A204.1 (cell line): Measurements from ENCODE around the gene FBXW7.
"Not testable (repeated sequence)": the region's sequence is repeated elsewhere in the genome, so short reads cannot be mapped to it uniquely, and the experiment has no call there.

Source experiments
- FAIRE-seq: peaks from 2 replicates; lab custom pipeline; 2012; peaks lifted over from hg19 to GRCh38; lab: Jason Lieb, UNC

FBXW7 gene

DNA sequence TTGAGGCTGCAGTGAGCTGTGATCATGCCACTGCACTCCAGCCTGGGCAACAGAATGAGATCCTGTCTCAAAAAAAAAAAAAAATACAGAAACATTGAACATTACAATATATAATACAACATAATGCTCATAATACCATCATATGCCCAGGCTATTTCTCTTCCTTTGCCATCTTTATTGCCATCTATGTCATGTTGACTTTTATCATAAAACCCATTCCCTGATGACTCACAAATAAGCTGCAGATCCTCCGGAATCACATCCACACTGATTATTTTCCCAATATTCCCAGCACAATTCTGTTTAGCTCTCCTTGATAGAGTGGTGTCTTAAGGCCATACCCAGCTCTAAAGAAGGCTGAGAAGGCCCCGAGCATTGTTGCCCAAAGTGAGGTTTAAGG is 9.2 kb upstream of the FBXW7 start:
- no peak for FAIRE-seq

DNA sequence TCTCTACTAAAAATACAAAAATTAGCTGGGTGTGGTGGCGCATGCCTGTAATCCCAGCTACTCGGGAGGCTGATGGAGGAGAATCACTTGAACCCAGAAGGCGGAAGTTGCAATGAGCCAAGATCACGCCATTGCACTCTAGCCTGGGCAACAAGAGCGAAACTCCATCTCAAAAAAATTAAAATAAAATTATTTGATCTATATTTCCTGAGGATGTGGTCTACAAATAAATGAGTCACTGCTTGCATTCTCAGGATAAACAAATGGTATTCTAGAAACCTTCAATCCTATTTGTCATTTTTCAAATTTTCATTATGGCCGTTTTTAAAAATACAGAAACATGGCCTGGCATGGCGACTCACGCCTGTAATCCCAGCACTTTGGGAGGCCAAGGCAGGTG is 8.6 kb upstream of the FBXW7 start:
- FAIRE-seq: not testable (repeated sequence)

DNA sequence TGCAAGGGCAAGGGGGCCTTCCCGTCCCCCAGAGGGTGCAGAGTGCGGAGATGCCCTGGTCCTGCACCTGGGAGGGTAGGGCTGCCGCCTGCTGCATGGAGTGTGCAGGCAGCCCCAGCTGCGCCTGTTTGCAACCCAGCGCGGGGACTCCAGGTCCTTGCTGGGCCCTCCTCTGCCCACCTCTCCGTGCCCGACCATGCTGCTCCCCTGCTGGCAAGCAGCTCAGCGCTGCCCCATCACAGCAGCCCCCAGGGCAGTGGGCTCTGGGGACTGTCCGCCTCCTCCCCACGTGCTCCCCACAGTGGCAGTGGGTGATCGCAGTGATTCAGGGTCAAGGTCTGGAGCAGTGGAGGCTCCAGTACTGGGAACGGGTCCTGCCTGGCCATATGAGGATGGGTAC is 5.0 kb upstream of the FBXW7 start:
- FAIRE-seq: no peak

DNA sequence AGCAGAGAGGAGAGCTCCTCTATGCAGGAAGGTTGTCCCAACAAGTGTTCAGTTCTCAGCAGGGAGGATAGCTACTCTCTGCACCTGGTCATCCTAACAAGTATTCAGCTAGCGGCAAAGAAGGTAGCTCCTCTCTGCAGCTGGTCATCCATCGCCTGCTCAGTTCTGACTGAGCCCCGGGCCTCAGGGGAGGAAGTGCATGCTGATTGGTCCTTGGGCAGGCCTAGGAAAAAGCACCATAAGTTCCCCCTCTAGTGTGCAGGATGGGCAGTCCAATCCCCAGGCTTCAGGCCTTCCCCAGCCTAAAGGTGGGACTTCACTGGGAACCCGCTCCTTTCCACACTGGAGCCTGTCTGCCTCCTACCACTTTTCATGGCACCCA is 4.4 kb upstream of the FBXW7 start:
- FAIRE-seq: no peak

DNA sequence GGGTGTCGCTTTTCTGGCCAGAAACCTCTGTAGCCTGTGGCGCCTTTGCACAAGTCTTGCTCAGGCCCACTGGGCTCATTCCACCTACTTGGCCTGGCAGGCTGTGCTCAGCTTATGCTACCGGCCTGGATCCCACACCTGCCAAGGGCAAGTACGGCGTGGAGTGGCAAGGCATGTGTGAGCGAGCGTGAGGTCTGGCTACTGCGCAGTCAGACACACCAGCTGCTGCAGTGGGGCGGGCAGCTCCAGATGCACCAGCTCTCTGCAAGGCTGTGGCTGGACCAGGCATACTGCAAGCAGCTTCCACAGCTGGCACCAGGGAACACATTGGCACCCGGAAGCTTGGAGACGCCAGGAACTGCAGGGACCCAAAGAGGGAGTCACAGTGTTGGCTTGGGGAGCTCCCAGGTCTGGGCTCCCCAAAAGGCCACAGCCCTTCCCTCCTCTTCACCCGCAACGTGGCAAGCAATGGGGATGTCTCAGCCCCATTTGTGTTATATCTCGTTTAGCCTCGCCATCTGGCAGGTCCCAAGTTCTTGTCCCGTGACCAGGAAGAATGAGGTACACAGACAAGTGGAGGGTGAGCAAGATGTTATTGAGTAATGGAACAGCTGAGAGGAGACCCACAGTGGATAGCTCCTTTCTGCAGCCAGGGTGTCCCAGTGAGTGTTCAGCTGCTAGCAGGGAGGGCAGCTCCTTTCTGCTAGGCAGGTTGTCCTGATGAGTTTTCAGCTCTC is 3.8 kb upstream of the FBXW7 start:
- FAIRE-seq: no peak

DNA sequence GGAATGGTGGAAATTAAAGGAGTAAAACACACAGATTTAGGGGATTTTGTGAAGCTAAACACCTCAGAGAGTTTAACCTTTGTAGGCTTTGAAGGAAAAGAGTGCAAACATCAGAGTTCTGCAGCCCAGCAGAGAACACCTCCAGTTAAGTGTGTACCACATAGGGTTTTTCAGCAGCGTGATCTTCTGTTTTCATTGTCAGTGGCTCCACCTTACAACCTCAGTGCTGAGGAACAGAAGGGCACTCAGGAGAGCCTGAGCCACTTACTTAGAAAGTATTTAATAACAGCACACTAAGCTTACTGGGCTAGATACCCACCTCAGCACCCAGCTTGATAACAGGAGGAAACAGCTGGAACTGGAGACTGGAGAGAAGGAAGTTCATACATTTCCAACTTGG is 2.0 kb upstream of the FBXW7 start:
- FAIRE-seq: no peak

DNA sequence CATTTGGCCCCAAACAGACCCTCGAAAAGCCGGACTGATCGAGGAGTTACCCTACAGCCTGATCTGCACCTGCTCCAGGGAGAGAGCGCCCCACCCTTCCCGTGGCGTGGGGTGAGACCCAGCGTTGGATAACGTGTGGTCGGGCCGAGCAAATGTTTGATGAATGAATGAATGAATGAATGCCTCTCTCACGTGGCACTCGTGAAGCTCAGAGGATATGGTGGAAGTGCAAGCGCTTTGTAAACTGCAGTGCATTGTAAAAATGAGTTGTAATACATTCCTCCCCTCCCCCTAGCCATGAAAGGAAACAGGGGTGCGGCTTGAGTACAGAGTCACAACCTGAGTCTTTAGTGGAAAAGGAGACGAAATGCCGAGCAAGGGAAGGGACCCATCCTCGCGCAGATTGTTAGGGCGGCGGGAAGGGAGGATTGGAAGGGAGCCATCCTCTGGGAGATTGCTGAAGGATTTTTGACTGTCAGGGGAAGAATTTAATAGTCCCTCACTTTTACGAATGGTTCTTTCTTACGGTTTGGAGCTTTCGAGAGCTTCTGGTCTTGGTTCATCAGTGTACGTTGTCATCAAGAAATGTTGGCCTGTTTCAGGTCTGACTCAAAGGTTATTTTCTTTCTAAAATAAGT is 772 bp upstream of the FBXW7 start:
- FAIRE-seq: no peak

DNA sequence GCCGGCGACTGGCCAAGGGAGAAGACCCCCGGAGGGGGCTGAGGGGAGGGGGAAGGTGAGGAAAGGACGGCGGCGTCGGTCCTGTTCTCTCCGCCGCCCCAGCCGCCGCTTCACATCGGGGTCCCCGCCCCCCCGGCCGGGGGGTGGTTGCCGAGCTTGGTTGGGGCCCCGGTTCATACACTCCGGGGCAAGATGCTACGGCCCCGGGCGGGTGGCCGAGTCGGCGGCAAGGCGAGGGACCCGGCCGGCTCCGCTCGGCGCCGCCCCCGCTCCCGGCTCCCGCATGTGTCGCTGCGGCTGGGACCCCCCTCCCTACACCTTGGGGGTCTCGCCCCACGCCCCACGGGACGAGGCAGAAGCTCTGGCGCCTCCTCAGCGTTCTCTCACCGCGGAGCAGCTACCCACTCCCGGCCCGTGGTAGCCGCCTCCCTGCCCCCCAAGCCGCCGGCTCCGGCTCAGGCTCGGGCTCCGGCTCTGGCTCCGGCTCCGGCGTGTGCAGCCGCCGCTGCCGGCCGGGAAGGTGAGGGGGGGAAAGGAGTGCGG is 461 bp downstream of the FBXW7 start:
- no peak for FAIRE-seq

DNA sequence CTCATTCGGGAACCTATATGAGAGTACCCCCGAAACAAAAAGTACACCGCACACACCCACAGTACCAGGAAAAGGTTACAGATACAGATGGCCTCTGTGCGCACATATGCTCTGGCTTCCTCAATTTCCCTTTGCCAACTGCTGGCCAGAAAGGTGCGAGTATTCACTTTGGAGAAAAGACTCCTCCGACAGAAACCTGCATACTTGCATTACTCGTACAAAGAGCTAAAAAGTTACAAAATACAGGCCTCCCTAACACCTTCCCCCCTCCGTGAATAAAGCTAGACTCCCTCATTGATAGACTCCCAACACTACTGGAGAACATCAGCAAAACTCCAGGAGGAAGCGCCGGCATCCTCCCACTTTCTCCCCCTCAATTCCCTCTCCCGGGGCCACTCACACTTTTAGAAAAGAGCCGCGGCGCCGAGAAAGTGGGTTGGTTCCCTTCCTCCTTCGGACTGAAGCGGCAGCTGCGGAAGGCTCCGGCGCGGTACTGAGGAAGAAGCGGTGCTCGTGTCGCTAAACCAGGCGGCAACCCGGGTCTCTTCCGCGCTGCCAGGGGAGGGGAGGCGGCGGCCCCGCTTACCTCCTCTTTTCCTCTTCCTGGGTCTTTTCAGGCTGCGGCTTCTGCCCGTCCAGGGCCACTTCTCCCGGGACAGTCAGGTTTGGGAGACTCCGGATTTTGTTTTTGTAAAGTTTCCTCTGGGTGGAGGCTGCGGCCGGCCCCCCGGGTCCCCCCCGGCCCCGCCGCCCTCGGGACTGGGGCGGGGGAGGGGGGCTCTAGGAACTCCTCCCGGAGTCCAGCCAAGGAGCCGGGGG is 1.1 kb downstream of the FBXW7 start:
- FAIRE-seq: no peak

DNA sequence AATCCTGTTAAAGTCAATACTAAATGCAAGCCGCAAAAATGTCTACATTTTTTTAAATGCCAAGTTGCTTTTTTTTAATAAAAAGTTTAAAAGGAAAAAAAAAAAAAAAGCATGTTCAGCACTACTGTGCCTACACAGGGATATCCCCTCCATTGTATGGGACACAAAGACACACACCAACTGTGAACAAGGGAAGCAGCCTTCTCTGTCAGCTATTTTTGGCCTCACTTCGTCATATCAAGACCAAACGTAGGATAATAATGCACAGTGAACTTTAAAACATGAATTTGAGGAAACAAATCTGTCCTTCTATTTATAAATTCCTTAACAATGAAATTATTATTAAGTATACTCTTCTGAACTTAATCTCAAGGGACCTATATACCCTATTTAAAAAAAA is 4.4 kb downstream of the FBXW7 start:
- no peak for FAIRE-seq

DNA sequence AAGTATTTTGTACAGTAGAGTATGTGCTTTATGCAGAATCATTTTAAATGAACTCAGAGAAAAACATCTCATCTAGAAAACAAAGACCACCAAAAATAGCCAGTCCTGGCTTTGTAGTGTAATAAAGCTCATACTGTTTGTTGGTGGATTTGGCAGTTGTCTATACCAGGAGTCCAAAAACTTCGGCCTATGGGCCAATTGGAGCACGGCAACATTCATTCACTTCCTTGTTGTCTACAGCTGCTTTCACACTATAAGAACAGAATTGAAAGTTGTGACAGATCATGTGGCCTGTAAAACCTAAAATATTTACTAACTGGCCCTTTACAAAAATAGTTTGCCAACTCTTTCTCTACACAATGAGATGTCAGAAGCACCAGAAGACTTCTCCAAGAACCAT is 5.3 kb downstream of the FBXW7 start:
- FAIRE-seq: no peak

DNA sequence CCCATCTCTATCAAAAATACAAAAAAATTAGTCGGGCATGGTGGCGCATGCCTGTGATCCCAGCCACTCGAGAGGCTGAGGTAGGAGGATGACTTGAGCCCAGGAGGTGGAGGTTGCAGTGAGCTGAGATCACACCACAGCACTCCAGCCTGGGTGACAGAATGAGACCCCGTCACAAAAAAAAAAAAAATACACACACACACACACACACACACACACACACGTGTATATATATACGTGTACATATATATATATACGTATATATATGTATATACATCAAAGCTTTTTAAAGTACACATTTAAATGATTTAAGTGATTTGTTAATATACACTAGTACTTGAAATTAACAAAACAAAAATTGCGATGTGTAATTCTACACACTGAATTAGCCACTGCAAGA is 6.0 kb downstream of the FBXW7 start:
- FAIRE-seq: no peak

DNA sequence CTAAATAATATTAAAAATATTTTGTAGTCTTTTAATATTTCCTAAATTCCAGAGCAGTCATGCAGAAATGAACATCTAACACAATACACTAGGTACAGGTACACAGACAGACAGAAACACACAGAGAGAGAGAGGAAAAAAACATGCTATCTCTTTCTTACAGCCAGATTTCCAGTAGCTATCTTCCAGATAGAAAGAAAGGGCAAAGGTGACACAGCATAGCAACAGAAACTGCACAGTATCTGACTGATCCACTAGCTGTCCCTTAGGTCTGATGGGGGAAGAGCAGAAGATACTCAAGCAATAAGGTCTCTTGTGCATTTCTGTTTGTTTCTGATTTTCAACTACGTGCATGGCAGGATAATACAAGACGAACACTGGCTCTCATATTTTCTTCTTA is 7.8 kb downstream of the FBXW7 start:
- FAIRE-seq: no peak

DNA sequence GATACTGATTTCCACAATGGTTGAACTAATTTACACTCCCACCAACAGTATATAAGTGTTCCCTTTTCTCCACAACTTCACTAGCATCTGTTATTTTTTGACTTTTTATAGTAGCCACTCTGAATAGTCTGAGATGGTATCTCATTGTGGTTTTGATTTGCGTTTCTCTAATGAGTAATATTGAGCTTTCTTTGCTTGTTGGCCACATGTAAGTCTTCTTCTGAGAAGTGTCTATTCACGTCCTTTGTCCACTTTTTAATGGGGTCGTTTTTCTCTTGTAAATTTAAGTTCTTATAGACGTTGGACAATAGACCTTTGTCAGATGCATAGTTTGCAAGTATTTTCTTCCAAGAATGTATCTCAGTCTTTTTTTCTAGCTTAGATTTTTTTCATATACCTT is 10.0 kb downstream of the FBXW7 start:
- no peak for FAIRE-seq

DNA sequence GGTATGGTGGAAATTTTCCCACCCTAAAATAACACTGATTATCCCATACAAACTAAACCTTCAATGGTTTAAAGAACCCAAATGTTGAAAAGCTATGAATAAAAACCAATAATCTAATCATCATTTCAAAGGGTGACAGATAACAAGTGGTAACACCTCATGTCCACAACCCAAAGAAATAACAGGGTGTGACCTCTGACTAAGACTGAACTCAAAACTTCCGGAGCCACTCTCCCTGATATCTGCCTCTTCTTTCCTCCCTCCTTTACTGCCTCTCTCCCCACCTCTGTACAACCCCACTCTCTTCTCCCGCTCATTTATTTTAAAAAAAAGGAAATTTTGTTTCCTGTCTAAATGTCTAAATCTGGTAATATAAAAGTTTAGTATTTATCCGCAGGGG is 11.5 kb downstream of the FBXW7 start:
- FAIRE-seq: no peak

DNA sequence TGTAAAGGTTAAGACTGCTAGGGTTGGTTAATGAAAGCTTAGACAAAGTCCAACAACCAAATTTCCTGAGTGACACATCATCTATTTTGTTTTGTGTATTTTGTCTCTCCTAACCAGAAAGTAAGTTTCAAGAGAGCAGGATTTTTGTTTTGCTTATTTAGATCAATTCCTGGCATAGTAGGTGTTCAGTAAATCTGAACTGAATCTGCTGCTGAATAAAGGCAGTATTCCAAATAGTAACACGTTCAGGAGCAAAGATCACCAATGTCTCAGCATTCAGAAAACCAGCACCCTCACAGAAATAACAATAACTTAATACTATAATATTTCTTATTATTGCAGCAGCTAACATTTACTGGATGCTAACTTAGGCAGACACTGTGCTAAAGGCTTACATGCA is 12.2 kb downstream of the FBXW7 start:
- FAIRE-seq: no peak

DNA sequence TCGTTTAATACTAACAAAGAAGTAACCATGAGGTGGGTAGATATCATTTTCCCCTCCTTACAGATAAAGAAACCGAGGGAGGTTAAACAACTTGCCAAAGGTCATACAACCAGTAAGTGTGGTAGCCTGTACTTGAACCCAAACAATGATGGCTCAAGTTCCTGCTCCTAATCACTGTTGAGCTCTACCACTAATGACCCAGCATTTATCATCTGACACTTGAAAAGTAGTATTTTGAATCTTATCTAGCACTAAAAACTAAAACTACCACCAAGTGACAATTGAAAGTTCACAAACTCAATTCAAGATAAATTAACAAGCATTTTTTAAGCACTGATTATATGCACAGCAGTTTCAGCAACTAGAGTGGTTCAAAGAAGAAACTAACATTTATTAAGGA is 13.1 kb downstream of the FBXW7 start:
- FAIRE-seq: no peak

DNA sequence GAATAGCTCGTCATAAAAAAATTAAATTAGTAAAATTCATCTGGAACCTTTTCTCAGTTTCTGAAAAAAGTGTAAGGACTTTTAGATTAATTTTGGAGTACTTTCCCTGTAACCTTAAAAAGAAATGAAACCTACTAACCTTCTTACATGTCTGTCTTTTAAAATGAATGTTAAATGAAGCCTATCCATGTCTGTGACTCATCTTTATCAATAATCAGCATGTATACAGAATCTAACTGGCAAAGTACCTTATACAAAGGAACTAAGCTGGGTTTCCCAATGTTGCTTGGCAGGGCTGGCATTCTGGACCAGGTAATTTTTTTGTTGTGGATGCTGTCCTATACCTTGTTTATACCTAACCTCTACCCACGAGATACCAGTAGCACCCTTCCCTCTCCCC is 13.6 kb downstream of the FBXW7 start:
- FAIRE-seq: no peak

DNA sequence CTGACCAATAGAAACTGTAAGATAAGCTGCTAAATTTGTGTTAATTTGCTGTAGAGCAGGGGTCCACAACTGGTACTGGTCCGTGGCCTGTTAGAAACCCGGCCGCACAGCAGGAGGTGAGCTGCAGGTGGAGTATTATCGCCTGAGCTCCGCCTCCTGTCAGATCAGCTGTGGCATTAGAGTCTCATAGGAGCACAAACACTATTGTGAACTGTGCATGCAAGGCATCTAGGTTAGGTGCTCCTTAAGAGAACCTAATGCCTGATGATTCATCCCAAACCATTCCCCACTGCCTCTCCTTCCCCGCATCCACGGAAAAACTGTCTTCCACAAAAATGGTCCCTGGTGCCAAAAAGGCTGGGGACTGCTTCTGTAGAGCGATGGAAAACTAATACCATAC is 19.7 kb downstream of the FBXW7 start:
- FAIRE-seq: no peak

DNA sequence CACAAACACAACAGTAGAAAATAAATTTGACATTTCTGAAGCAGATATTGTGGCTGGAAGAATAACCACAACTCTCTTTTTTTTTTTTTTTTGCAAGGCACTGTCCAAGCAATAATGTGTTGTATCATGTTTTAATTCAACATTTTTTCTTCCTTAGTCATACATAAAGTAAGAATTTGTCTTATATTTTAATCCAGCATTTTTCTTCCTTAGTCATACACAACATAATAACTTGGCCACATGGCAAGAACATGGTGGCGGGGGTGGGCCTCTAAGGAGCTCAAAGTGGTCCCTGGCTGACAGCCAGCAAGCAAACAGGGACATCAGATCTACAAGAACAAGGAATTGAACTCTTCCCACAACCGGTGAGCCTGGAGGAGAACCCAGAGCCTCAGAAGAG is 20.2 kb downstream of the FBXW7 start:
- no peak for FAIRE-seq

DNA sequence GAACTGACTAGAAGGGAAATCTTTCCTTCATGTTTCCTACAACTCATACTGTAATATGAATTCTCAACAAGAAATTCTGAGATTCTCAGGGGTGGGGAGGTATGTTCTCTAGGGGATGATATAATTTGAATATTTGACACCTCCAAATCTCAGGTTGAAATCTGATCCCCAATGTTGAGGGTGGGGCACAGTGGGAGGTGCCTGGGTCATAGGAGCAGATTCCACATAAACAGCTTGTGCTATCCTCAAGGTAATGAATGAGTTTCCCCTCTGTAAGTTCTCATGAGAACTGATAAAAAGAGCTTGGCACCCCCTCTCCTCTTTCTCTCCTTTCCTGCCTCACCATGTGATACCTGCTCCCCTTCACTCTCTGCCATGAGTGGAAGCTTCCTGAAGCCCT is 21.5 kb downstream of the FBXW7 start:
- FAIRE-seq: no peak

DNA sequence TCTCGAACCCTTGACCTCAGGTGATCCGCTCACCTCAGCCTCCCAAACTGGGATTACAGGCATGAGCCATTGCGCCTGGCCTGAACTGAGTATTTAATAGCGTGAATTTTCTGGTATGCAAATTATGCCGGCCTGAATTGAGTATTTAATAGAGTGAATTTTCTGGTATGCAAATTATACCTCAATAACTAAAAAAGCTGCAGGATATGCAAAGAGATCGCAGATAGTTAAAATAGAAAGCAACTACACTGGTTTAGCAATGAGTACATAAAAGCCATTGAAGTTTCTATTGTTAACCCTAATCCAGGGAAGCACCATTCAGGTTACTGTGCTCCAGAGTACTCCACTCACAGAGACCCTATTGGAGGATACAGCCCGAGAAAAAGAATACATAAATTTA is 22.8 kb downstream of the FBXW7 start:
- FAIRE-seq: no peak

DNA sequence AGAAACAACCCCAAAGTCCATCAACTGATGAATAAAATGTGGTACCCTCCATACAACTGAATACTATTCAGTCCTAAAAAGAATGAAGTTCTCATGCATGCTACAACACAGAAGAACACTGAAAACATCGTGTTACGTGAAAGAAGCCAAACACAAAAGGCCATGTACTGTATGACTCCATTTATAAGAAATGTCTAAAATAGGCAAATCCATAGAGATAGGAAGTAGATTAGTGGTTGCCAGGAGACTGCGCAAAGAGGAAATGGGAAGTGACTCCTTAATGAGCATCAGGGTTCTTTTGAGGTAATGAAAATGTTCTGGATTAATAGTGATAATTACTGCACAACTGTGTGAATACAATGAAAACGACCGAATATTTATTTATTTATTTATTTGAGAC is 23.4 kb downstream of the FBXW7 start:
- FAIRE-seq: no peak
